NCI-H1092 treated with DMSO at 0.1 percent for 48 hours (cell line): ENCODE data around the gene TGFB1.
"Not testable (repeated sequence)": the region's sequence is repeated elsewhere in the genome, so short reads cannot be mapped to it uniquely, and the experiment has no call there.

Source experiments
- DNase-seq: peaks from one replicate; lab custom pipeline; 2025; lab: John Stamatoyannopoulos, UW

TGFB1 gene

GRCh38 chr19:41353466-41354342, at the start of gene TGFB1:
Gene TGFB1, minus strand, starts transcription at chr19:41353922. Its CDS starts 878 bp downstream, at chr19:41353044.
- no peak for DNase-seq

- DNase-seq, result no peak
Measured at GRCh38 chr19:41402010-41402409, 48.3 kb upstream of the TGFB1 start.

GRCh38 chr19:41401483-41401882, 47.8 kb upstream of the TGFB1 start:
- no peak for DNase-seq

- no peak for DNase-seq
Measured at GRCh38 chr19:41399525-41399924, 45.8 kb upstream of the TGFB1 start.

DNA sequence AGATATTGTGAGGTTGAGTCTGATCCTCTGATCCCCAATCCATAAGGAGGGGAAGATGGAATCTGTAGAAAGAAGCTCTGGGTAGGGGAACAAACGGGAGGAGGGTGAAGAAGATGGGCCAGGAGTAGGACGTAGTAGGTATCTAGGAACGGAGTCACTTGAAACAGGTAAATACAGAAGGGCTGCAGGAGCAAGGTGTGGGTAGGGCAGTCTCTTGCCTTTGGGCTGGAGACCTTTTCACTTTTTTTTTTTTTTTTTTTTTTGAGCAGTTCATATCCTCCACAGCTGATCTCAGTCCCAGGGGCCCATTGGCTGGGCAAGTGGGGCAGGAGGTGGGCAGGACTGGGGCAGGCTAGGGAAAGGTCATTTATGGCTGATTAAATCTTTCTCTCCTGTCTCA, 45.4 kb upstream of the TGFB1 start:
- DNase-seq, result no peak

DNA sequence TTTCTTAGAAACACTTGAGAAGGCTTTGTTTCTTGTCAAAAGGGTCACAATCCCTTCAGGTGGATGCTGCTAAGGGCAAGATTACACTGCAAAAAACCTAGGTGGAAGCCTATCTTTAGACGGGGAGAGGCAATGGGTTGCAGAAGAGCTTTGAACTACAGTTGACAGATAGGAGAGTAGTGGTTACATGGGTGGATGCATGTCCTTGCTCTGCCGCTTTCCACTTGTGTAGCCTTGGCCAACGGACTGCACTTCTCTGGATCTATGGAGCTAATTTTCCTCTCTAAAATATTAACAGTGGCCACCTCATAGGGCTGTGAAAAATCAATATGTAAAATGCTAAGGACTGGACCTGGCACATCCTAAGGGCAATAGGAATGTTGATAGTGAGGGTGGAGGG, 44.9 kb upstream of the TGFB1 start:
- DNase-seq, result no peak

DNA sequence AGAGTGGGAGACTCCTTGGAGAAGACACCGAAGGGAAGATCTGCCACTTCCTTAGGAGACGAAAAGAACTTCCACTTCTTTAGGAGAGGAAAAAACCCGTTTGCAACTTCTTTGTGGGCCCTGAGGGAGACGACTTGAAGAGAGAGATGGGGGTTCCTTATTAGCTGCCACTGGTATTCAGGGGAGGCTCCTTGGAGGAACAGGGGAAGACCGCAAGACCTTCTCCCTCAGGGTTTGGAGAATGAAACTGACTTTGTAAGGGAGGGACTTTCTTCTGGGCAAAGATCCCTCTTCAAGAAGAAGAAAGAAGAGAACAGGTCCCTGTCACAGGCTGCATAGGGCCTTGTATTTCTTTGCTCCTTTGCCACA, 44.3 kb upstream of the TGFB1 start:
- DNase-seq, result no peak

GRCh38 chr19:41397086-41398049, 43.6 kb upstream of the TGFB1 start, which contains the start of the genes BCKDHA and EXOSC5:
Gene BCKDHA, plus strand, starts transcription at chr19:41397818. Its CDS starts 10 bp downstream, at chr19:41397828.
Gene EXOSC5, minus strand, starts transcription at chr19:41397359. Its CDS starts 31 bp downstream, at chr19:41397328.
- peak; percentile 99 for DNase-seq

DNA sequence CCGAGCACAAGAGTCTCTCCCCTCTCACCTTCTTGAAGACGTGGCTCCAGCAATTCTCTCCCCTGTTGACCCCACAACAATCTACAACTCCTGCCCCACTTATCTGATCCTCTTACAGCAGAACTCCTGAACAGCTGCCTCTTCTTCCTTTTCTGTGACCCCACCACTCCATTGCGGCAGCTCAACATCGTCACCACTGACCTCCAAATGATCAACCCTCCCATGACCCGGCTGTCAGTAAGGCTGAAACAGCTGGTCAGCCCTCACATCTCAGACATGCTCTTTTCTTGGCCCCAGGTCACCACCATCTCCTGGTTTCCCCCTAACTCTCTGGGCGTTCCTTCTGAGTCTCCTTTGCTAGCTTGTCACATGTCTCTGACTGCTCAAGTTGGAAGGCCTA, 41.6 kb upstream of the TGFB1 start:
- no peak for DNase-seq

DNA sequence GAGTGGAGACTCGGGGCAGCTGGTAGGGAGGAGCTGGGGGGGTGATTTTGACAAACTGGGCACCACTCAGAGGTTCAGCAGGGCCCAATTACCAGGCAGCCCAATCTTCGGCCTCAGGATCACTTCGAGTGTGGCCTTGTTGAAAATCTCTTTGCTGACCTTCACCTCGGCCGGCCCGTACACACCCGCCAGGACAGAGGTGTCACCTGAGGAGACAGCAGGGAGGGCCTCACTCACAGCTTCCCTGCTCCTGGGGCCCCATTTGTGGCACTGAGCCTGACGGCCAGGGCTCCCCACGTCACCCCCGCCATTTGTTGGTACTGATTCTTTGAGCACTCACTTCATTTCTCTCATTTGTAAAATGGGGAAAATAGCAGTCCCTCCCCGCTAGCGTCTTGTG, 39.1 kb upstream of the TGFB1 start:
- no peak for DNase-seq

GRCh38 chr19:41391618-41392017, 37.9 kb upstream of the TGFB1 start:
- no peak for DNase-seq

DNA sequence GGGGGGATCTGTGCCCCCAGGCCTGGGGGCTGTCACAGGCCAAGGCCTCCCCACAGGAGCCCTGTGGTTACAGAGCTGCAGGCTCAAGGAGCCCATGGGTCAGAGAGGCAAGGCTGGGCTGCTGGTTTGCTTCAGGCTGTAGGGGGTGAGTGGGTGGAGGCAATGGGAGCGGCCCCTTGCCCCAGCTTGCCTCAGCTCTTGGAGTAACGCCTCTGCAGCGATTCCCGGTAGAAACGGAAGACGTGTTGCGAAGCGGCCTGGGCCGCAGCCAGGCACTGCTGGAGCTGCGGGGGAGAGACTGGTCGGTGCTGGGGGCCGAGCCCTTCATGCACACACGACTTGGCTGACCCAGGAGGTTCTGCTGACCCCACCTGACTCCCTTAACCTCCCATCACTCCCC, 32.7 kb upstream of the TGFB1 start:
- DNase-seq, result no peak

- no peak for DNase-seq
Measured at GRCh38 chr19:41384351-41384750, 30.6 kb upstream of the TGFB1 start.

- not testable (repeated sequence) for DNase-seq
Measured at GRCh38 chr19:41381536-41381935, 27.8 kb upstream of the TGFB1 start.

GRCh38 chr19:41377977-41378709, 24.4 kb upstream of the TGFB1 start:
- DNase-seq, result no peak

DNA sequence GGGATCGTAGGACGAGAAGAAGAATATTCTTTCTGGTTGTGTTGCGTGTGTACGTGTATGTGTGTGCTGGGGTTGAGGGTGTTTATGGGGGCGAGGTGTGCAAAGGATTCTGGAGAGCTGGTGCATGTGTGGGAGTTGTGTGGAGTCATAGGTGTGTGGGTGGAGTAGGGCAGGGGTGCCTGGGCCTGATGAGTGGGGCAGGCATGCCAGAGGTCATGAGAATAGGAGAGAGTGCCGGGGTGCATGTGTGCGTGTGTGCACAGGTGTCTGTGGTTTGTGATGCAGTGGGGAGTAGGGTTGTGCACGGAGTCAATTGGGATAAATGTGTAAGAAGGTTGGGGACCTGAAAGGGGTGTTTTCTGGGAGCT, 23.3 kb upstream of the TGFB1 start:
- DNase-seq, result no peak

- DNase-seq, result no peak
Measured at GRCh38 chr19:41376241-41376997, 22.7 kb upstream of the TGFB1 start, which contains the start of gene TMEM91. Gene TMEM91, plus strand, starts transcription at chr19:41376533. Its CDS starts 1,777 bp downstream, at chr19:41378310.

DNA sequence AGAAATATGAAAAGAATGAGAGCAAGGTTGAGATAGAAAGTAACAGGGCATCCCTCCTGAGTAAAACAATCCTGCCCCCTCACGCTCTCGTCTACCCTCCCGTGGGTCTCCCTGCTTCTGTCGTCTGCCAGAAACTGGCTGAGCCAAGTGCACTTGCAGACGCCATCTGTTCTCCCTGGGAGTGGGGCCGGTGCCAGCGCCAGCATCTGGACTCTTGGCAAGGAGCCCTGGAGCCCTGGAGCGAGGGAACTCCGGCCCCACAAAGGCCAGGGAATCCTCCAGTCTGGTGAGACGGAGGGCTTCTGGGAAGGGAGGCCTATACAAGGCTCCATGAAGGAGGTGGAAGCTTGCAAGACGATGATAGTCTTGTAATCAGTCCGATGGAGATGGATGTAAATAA, 20.3 kb upstream of the TGFB1 start:
- peak; percentile 89 for DNase-seq

DNA sequence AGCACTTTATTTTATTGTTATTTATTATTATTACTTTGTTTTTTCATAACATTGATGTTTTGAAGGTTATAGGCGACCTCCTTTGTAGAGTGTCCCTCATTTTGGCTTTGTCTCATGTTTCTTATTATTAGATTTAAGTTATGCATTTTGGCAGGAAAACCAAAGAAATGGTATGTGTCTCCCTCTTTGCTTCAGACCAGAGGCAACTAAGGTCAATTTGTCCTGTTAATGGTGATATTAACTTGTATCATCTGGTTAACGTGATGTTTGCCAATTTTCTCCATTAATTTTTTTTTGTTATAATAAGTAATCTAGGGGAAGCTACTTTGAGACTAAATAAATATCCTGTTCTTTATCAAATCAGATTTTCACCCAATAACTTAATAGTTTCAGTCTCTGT, 18.8 kb upstream of the TGFB1 start:
- no peak for DNase-seq

DNA sequence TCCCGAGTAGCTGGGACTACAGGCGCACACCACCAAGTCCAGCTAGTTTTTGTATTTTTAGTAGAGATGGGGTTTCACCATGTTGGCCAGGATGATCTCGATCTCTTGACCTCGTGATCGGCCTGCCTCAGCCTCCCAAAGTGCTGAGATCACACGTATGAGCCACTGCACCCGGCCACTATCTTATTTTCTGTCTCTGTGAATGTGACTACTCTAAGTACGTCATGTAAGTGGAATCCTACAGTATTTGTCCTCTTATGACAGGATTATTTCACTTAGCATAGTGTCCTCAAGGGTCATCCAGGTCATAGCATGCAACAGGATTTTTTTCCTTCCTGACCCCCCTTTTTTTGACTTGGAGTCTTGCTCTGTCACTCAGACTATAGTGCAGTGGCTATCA, 17.8 kb upstream of the TGFB1 start:
- no peak for DNase-seq

GRCh38 chr19:41371119-41371518, 17.4 kb upstream of the TGFB1 start:
- not testable (repeated sequence) for DNase-seq
